Smooth muscle cell (in vitro differentiated cells): ENCODE data around the gene MCIDAS. TPM values are rescaled to one million over a fixed set of nuclear protein-coding genes. Genes with fewer than 3 reads are reported as not detected.

Source experiments
- DNase-seq: peaks from one replicate; lab custom pipeline; 2025; ENCODE audit not compliant: unreplicated experiment; lab: John Stamatoyannopoulos, UW
- H2AFZ ChIP-seq: fragments of 200-600 bp; sonication (generic); 2 replicates; pipeline ENCODE4 v1.6.0; 2016; ENCODE audit warnings: antibody characterized with exemption, low read depth, mild to moderate bottlenecking
- H3F3A ChIP-seq: fragments of 200-600 bp; sonication (generic); 2 replicates; pipeline ENCODE4 v1.6.0; 2017; ENCODE audit warnings: antibody characterized with exemption, low read depth
- H3K27ac ChIP-seq: fragments of 200-600 bp; sonication (generic); 2 replicates; pipeline ENCODE4 v1.5.1; 2016; ENCODE audit warnings: low read depth, mild to moderate bottlenecking
- H3K27me3 ChIP-seq: fragments of 200-600 bp; sonication (generic); 2 replicates; pipeline ENCODE4 v1.6.1; 2016; ENCODE audit warnings: low read depth, mild to moderate bottlenecking
- H3K36me3 ChIP-seq: fragments of 200-600 bp; sonication (generic); 2 replicates; pipeline ENCODE4 v1.5.1; 2016; ENCODE audit warnings: low read depth
- H3K4me1 ChIP-seq: fragments of 200-600 bp; sonication (generic); 2 replicates; pipeline ENCODE4 v1.5.1; 2016; ENCODE audit warnings: low read depth
- H3K4me2 ChIP-seq: fragments of 200-600 bp; sonication (generic); 2 replicates; pipeline ENCODE4 v1.6.0; 2016; ENCODE audit warnings: mild to moderate bottlenecking
- H3K4me3 ChIP-seq: fragments of 200-600 bp; sonication (generic); 2 replicates; pipeline ENCODE4 v1.5.1; 2016; ENCODE audit warnings: mild to moderate bottlenecking
- H3K79me2 ChIP-seq: fragments of 200-600 bp; sonication (generic); 2 replicates; pipeline ENCODE4 v1.6.0; 2016; ENCODE audit warnings: low read depth, mild to moderate bottlenecking
- H3K9ac ChIP-seq: fragments of 200-600 bp; sonication (generic); 2 replicates; pipeline ENCODE4 v1.6.0; 2016; ENCODE audit warnings: low read depth
- H3K9me3 ChIP-seq: fragments of 200-600 bp; sonication (generic); replicated peaks from 2 replicates; pipeline ENCODE4 v1.5.1; 2016; ENCODE audit warnings: low read depth
- H4K20me1 ChIP-seq: fragments of 200-600 bp; sonication (generic); 2 replicates; pipeline ENCODE4 v1.6.0; 2016; ENCODE audit warnings: low read depth
- CTCF ChIP-seq: fragments of 200-600 bp; sonication (generic); IDR thresholded peaks from 2 replicates; pipeline ENCODE4 v1.5.1; 2017; ENCODE audit warnings: borderline replicate concordance, mild to moderate bottlenecking, antibody characterized with exemption; ENCODE audit not compliant: insufficient read depth, poor library complexity, severe bottlenecking
- WGBS: methylation state at CpG from one replicate; pipeline ENCODE4 v1.1.7; 2016; ENCODE audit warnings: low lambda C conversion rate; 5-methylcytosine and 5-hydroxymethylcytosine counted together
- polyA plus RNA-seq: library from polyadenylated mRNA; unstranded; fragments of >200 nt; fragmentation: Nextera tagmentation; extraction: Ambion mirVana; gene quantifications from 2 replicates; pipeline ENCODE4 v1.2.1, GENCODE V29; 2016
- total RNA-seq: library from RNA; depleted of rRNA; stranded (reverse); fragments of >200 nt; gene quantifications from 2 replicates; pipeline ENCODE4 v1.2.3, GENCODE V29; 2014

Gene MCIDAS
- total and polyA plus RNA-seq, 2 experiments from 2014 or later, result not detected

GRCh38 chr5:55226027-55226933 is 835 bp downstream of the MCIDAS start:
- H3K4me3 ChIP-seq, result peak overlapping the region; percentile 41

GRCh38 chr5:55225346-55225745 is 1.8 kb downstream of the MCIDAS start:
- no peaks in the 10 kb centered on the region for H3K9me3 ChIP-seq
- no peak overlapping the region for H3K9ac ChIP-seq
- no peak overlapping the region for H3K4me3 ChIP-seq
- no peaks in the 10 kb centered on the region for H3K79me2 ChIP-seq
- H3K36me3 ChIP-seq, result no peaks in the 10 kb centered on the region
- DNase-seq, result no peak
- TF ChIP-seq CTCF, result no peak
- H3F3A ChIP-seq, result no peaks in the 10 kb centered on the region
- no peak overlapping the region for H3K27ac ChIP-seq
- H2AFZ ChIP-seq, result no peak overlapping the region
- peaks cover 14% of the 10 kb centered on the region for H3K4me1 ChIP-seq
- H3K27me3 ChIP-seq, result peaks cover 100% of the 10 kb centered on the region
- no peaks in the 10 kb centered on the region for H4K20me1 ChIP-seq
- no peak overlapping the region for H3K4me2 ChIP-seq

More at GRCh38 chr5:55226027-55226933, 835 bp downstream of the MCIDAS start:
- WGBS, result 6% methylated on average over 49 of the region's 54 CpGs
- H3K9ac ChIP-seq, result no peak overlapping the region
- H3K4me2 ChIP-seq, result peak overlapping the region; percentile 86
- no peaks in the 10 kb centered on the region for H3K36me3 ChIP-seq
- DNase-seq, result no peak
- H4K20me1 ChIP-seq, result no peaks in the 10 kb centered on the region
- H2AFZ ChIP-seq, result no peak overlapping the region
- peaks cover 14% of the 10 kb centered on the region for H3K4me1 ChIP-seq
- H3K9me3 ChIP-seq, result no peaks in the 10 kb centered on the region
- no peak overlapping the region for H3K27ac ChIP-seq
- H3K79me2 ChIP-seq, result no peaks in the 10 kb centered on the region
- TF ChIP-seq CTCF, result peak; percentile 50
- H3K27me3 ChIP-seq, result peaks cover 100% of the 10 kb centered on the region
- no peaks in the 10 kb centered on the region for H3F3A ChIP-seq

- no peak for TF ChIP-seq CTCF
- Histone ChIP-seq H3K36me3 (no peaks in the 10 kb centered on the region), H3K79me2 (no peaks in the 10 kb centered on the region), H3K4me3 (no peak overlapping the region), H4K20me1 (no peaks in the 10 kb centered on the region), H3K4me1 (peaks cover 17% of the 10 kb centered on the region), H3K27ac (no peak overlapping the region), H3K4me2 (peak overlapping the region; percentile 79), H3K9me3 (no peaks in the 10 kb centered on the region), H3K27me3 (peaks cover 100% of the 10 kb centered on the region), H2AFZ (no peak overlapping the region), H3K9ac (no peak overlapping the region), H3F3A (no peaks in the 10 kb centered on the region)
- WGBS, result 41% methylated on average over 7 of the region's 7 CpGs
- no peak for DNase-seq
These were observed 3.3 kb downstream of the MCIDAS start for GRCh38 chr5:55223812-55224240.
